ENCODE data around the gene CNR1.

The CNR1 gene

GRCh38 chr6:88145298-88145963 lies 20.7 kb downstream of the CNR1 start:
- no peak for DNase-seq (ENCODE audit: low read depth, low spot score)
- no peak overlapping the region for H3K4me3 ChIP-seq (ENCODE audit: low read length)

GRCh38 chr6:88144637-88145297 lies 21.4 kb downstream of the CNR1 start:
- DNase-seq (ENCODE audit: low read depth, low spot score) = no peak
- H3K4me3 ChIP-seq (ENCODE audit: low read length) = no peak overlapping the region

- DNase-seq (ENCODE audit: low read depth, low spot score) = no peak
These were observed 22.6 kb downstream of the CNR1 start for GRCh38 chr6:88143421-88144157.

GRCh38 chr6:88142297-88142668 lies 23.9 kb downstream of the CNR1 start:
- H3K4me3 ChIP-seq (ENCODE audit: low read length) = no peak overlapping the region
- no peak for DNase-seq (ENCODE audit: low read depth, low spot score)

More at GRCh38 chr6:88143421-88144157, 22.6 kb downstream of the CNR1 start:
- no peak overlapping the region for H3K4me3 ChIP-seq (ENCODE audit: low read length)

- no peak overlapping the region for H3K4me3 ChIP-seq (ENCODE audit: low read length)
- DNase-seq (ENCODE audit: low read depth, low spot score) = peak; percentile 35
These were observed 24.4 kb downstream of the CNR1 start for GRCh38 chr6:88141561-88142296.

GRCh38 chr6:88137915-88138314 lies 28.2 kb downstream of the CNR1 start:
- no peak for DNase-seq (ENCODE audit: low read depth, low spot score)
- no peak overlapping the region for H3K4me3 ChIP-seq (ENCODE audit: low read length)

- no peak overlapping the region for H3K4me3 ChIP-seq (ENCODE audit: low read length)
- no peak for DNase-seq (ENCODE audit: low read depth, low spot score)
These were observed 30.5 kb downstream of the CNR1 start for GRCh38 chr6:88135578-88136114.

GRCh38 chr6:88134575-88134974 lies 31.6 kb downstream of the CNR1 start:
- no peak for DNase-seq (ENCODE audit: low read depth, low spot score)
- no peak overlapping the region for H3K4me3 ChIP-seq (ENCODE audit: low read length)

GRCh38 chr6:88133718-88134117 lies 32.4 kb downstream of the CNR1 start:
- no peak for DNase-seq (ENCODE audit: low read depth, low spot score)
- no peak overlapping the region for H3K4me3 ChIP-seq (ENCODE audit: low read length)

- H3K4me3 ChIP-seq (ENCODE audit: low read length) = no peak overlapping the region
- no peak for DNase-seq (ENCODE audit: low read depth, low spot score)
These were observed 41.1 kb downstream of the CNR1 start for GRCh38 chr6:88124925-88125557.

- no peak for DNase-seq (ENCODE audit: low read depth, low spot score)
- H3K4me3 ChIP-seq (ENCODE audit: low read length) = no peak overlapping the region
These were observed 45.5 kb downstream of the CNR1 start for GRCh38 chr6:88120635-88121034.

GRCh38 chr6:88119769-88120168 lies 46.4 kb downstream of the CNR1 start:
- DNase-seq (ENCODE audit: low read depth, low spot score) = peak; percentile 27
- H3K4me3 ChIP-seq (ENCODE audit: low read length) = no peak overlapping the region

GRCh38 chr6:88116276-88116675 lies 49.9 kb downstream of the CNR1 start:
- no peak overlapping the region for H3K4me3 ChIP-seq (ENCODE audit: low read length)
- DNase-seq (ENCODE audit: low read depth, low spot score) = no peak

GRCh38 chr6:88115307-88115706 lies 50.8 kb downstream of the CNR1 start:
- no peak for DNase-seq (ENCODE audit: low read depth, low spot score)
- H3K4me3 ChIP-seq (ENCODE audit: low read length) = no peak overlapping the region

- H3K4me3 ChIP-seq (ENCODE audit: low read length) = no peak overlapping the region
- DNase-seq (ENCODE audit: low read depth, low spot score) = no peak
These were observed 51.3 kb downstream of the CNR1 start for GRCh38 chr6:88114838-88115237.

GRCh38 chr6:88111991-88112390 lies 54.2 kb downstream of the CNR1 start:
- no peak overlapping the region for H3K4me3 ChIP-seq (ENCODE audit: low read length)
- no peak for DNase-seq (ENCODE audit: low read depth, low spot score)

GRCh38 chr6:88107241-88107640 lies 58.9 kb downstream of the CNR1 start:
- no peak overlapping the region for H3K4me3 ChIP-seq (ENCODE audit: low read length)
- DNase-seq (ENCODE audit: low read depth, low spot score) = no peak

GRCh38 chr6:88105741-88106340 lies 60.3 kb downstream of the CNR1 start:
- no peak overlapping the region for H3K4me3 ChIP-seq (ENCODE audit: low read length)
- DNase-seq (ENCODE audit: low read depth, low spot score) = no peak

All from Jurkat, Clone E6-1 (cell line).